Spleen (tissue), 11 donors: ENCODE measurements around the gene RGS14. TPM values are rescaled to one million over a fixed set of nuclear protein-coding genes. Genes with fewer than 3 reads are reported as not detected.
"Not testable (repeated sequence)": the region's sequence is repeated elsewhere in the genome, so short reads cannot be mapped to it uniquely, and the experiment has no call there.

Experiments used
- DNase-seq: peaks from one replicate; pipeline ENCODE4 v3.0.0-alpha.2; 2020
- H3K27ac ChIP-seq, 8 donors: fragments of 200-600 bp; sonication (generic) in 7 of 8; 1 replicate in 4 of 8; 2 replicates in 4 of 8; pipeline versions ENCODE4 v1.5.0 to v1.8.0; 2016 to 2021; ENCODE audit warnings: inconsistent platforms in 4 of 8, mild to moderate bottlenecking in 4 of 8, moderate library complexity in 1 of 8
- H3K27me3 ChIP-seq, 7 donors: fragments of 200-600 bp; sonication (generic) in 6 of 7; replicated peaks in 1 of 7; 1 replicate in 4 of 7; 2 replicates in 3 of 7; pipeline versions ENCODE4 v1.5.0 to v1.8.0; 2016 to 2021; ENCODE audit warnings: inconsistent platforms in 3 of 7, mild to moderate bottlenecking in 1 of 7
- H3K36me3 ChIP-seq, 6 donors: fragments of 200-600 bp; sonication (generic) in 5 of 6; 1 replicate in 4 of 6; 2 replicates in 2 of 6; pipeline versions ENCODE4 v1.5.0 to v1.8.0; 2016 to 2021; ENCODE audit warnings: inconsistent platforms in 2 of 6
- H3K4me1 ChIP-seq, 6 donors: fragments of 200-600 bp; sonication (generic) in 5 of 6; 1 replicate in 3 of 6; 2 replicates in 3 of 6; pipeline versions ENCODE4 v1.5.0 to v1.8.0; 2016 to 2021; ENCODE audit warnings: inconsistent platforms in 3 of 6
- H3K4me3 ChIP-seq, 8 donors: fragments of 200-600 bp; sonication (generic) in 7 of 8; 1 replicate in 4 of 8; 2 replicates in 4 of 8; pipeline versions ENCODE4 v1.5.0 to v1.8.0; 2016 to 2021; ENCODE audit warnings: inconsistent platforms in 4 of 8, mild to moderate bottlenecking in 4 of 8, moderate library complexity in 2 of 8
- H3K9me3 ChIP-seq, 8 donors: fragments of 200-600 bp; sonication (generic) in 7 of 8; 1 replicate in 4 of 8; 2 replicates in 4 of 8; pipeline versions ENCODE4 v1.5.0 to v1.8.0; 2016 to 2021; ENCODE audit warnings: inconsistent platforms in 4 of 8
- POLR2A ChIP-seq, 3 donors: fragments of 450-650 bp; IDR thresholded peaks; one replicate each; pipeline ENCODE4 v1.5.1; 2017; ENCODE audit warnings: antibody characterized with exemption in 3 of 3, mild to moderate bottlenecking in 1 of 3
- POLR2AphosphoS5 ChIP-seq, 3 donors: sonication (generic); formaldehyde crosslinking; IDR thresholded peaks; one replicate each; pipeline ENCODE4 v1.5.1; 2017; ENCODE audit warnings: antibody characterized with exemption in 3 of 3
- whole genome bisulfite sequencing, 5 donors: extraction: QIAGEN DNeasy Blood & Tissue Kit in 3 of 5; methylation state at CpG; one replicate each; pipeline versions ENCODE4 v1.1.5 to v1.1.7; 2013 to 2018; 5-methylcytosine and 5-hydroxymethylcytosine counted together
- intact Hi-C: fragments of 100-400 bp; cut with DNase I; formaldehyde crosslinking; loops from one replicate; pipeline ENCODE4 v1.15.0; 2023; ENCODE audit warnings: low total_unique reads
- polyA plus RNA-seq, 3 donors: library from polyadenylated mRNA; stranded (reverse); fragments of 200-250 nt; gene quantifications; one replicate each; pipeline ENCODE4 v1.2.1, GENCODE V29; 2013
- total RNA-seq, 7 donors: library from RNA; depleted of rRNA in 3 of 7; stranded (reverse); fragments of >200 nt in 3 of 7; fragmentation: NEBNext Ultra II Directional in 4 of 7; extraction: Animal tissue kit (Norgen Biotek cat#: 25700) in 4 of 7; gene quantifications; one replicate each; pipeline versions ENCODE4 v1.1.0 to v1.2.1, GENCODE V29; 2016 to 2021
- TF ChIP-seq, protein P1 (sequence below), 11 experiments: fragments of 200-600 bp in 7 of 11; fragments of 450-650 bp in 4 of 11; sonication (generic) in 4 of 11; IDR thresholded peaks in 8 of 11; conservative IDR thresholded peaks in 3 of 11; 1 replicate in 7 of 11; 2 replicates in 4 of 11; pipeline versions ENCODE4 v1.4.0 to v1.8.0; 2016 to 2021; ENCODE audit warnings: antibody characterized with exemption in 11 of 11, inconsistent platforms in 4 of 11, mild to moderate bottlenecking in 1 of 11
- donor health status: healthy with polysubstance abuse.
- donor health status: DM: no; HTN: no; CAD: no; lungs with moderate emphysema.
- donor health status: DM: no; HTN: no; CAD: no.
- donor health status: Bipolar disorder and iron deficiency.
- donor health status: healthy.
- donor health status: DM: no; HTN: no; CAD: no.
- donor health status: DM: yes; HTN: yes; CAD: no.

The RGS14 gene
- total and polyA plus RNA-seq, 10 donors: 45.3 to 111 (median 76.9) TPM

DNA sequence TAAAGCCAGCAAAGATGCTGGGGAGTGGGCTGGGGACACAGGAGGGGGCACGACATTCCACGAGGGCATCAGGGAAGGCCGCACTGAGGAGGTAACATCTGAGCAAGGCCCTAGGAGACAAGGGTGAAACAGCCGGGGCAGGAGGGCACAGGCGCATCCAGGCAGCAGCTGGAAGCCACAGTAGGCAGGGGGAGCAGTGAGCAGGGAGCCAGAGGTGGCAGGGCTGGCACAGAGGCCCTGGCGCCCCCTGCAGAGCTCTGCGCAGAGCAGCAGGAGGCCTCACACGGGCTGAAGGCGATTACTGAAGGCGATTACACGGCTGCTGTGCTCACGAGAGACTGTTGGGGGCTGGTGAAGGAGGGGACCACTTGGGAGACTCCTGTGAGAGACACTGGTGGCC lies 21.6 kb upstream of the RGS14 start:
- peak in 1 of 3 donors; percentile 62 for TF ChIP-seq POLR2AphosphoS5 (IDR thresholded peaks at IDR 0.05)
- TF ChIP-seq, protein P1, sequence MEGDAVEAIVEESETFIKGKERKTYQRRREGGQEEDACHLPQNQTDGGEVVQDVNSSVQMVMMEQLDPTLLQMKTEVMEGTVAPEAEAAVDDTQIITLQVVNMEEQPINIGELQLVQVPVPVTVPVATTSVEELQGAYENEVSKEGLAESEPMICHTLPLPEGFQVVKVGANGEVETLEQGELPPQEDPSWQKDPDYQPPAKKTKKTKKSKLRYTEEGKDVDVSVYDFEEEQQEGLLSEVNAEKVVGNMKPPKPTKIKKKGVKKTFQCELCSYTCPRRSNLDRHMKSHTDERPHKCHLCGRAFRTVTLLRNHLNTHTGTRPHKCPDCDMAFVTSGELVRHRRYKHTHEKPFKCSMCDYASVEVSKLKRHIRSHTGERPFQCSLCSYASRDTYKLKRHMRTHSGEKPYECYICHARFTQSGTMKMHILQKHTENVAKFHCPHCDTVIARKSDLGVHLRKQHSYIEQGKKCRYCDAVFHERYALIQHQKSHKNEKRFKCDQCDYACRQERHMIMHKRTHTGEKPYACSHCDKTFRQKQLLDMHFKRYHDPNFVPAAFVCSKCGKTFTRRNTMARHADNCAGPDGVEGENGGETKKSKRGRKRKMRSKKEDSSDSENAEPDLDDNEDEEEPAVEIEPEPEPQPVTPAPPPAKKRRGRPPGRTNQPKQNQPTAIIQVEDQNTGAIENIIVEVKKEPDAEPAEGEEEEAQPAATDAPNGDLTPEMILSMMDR (IDR thresholded peaks at IDR 0.05 in 8 of 11, conservative IDR thresholded peaks at IDR 0.05 in 3 of 11): peak in 4 of 11 experiments; percentile 20 to 47 (median 28)
- TF ChIP-seq POLR2A (IDR thresholded peaks at IDR 0.05): no peak
- peaks cover 0 to 77% (median 29%) of the 10 kb centered on the region in 6 donors for H3K4me1 ChIP-seq
- no peaks in the 10 kb centered on the region for H3K9me3 ChIP-seq
- 61 to 71% (median 63%) methylated on average over 12 of the region's 12 CpGs for WGBS, 5 donors
- no peaks in the 10 kb centered on the region for H3K27me3 ChIP-seq
- peaks cover 8 to 100% (median 81%) of the 10 kb centered on the region in 6 donors for H3K36me3 ChIP-seq
- no peak overlapping the region for H3K4me3 ChIP-seq
- H3K27ac ChIP-seq: no peak overlapping the region
- peak; percentile 78 for DNase-seq
- intact Hi-C loops: no loop called here

GRCh38 chr5:177336603-177337494 lies 20.9 kb upstream of the RGS14 start:
- Histone ChIP-seq H3K9me3 (no peaks in the 10 kb centered on the region), H3K27me3 (no peaks in the 10 kb centered on the region), H3K4me1 (peaks cover 0 to 74% (median 21%) of the 10 kb centered on the region in 6 donors), H3K27ac (no peak overlapping the region), H3K36me3 (peaks cover 8 to 100% (median 77%) of the 10 kb centered on the region in 6 donors), H3K4me3 (no peak overlapping the region)
- DNase-seq: peak; percentile 71
- 91 to 95% (median 93%) methylated on average over 19 to 36 of the region's 36 CpGs for WGBS, 5 donors
- TF ChIP-seq, protein P1 (IDR thresholded peaks at IDR 0.05 in 8 of 11, conservative IDR thresholded peaks at IDR 0.05 in 3 of 11): no peak
- TF ChIP-seq POLR2AphosphoS5 (IDR thresholded peaks at IDR 0.05): peak in 2 of 3 donors; percentile 13 to 50
- no peak for TF ChIP-seq POLR2A (IDR thresholded peaks at IDR 0.05)
- intact Hi-C loops: no loop called here

- DNase-seq: peak; percentile 73
Observed at GRCh38 chr5:177338251-177339106, 19.2 kb upstream of the RGS14 start.

GRCh38 chr5:177339107-177339638 lies 18.6 kb upstream of the RGS14 start:
- Histone ChIP-seq H3K36me3 (peaks cover 8 to 100% (median 64%) of the 10 kb centered on the region in 6 donors), H3K4me3 (peak overlapping the region in 1 of 8 donors; percentile 40), H3K27ac (peak overlapping the region in 7 of 8 donors; percentile 24 to 85 (median 78)), H3K27me3 (no peaks in the 10 kb centered on the region), H3K9me3 (no peaks in the 10 kb centered on the region), H3K4me1 (peaks cover 0 to 76% (median 15%) of the 10 kb centered on the region in 6 donors)
- TF ChIP-seq, protein P1 (IDR thresholded peaks at IDR 0.05 in 8 of 11, conservative IDR thresholded peaks at IDR 0.05 in 3 of 11): no peak
- TF ChIP-seq POLR2AphosphoS5 (IDR thresholded peaks at IDR 0.05): peak; percentile 26 to 61 (median 56)
- no peak for TF ChIP-seq POLR2A (IDR thresholded peaks at IDR 0.05)
- WGBS, 5 donors: 46 to 70% (median 63%) methylated on average over 10 to 11 of the region's 11 CpGs
- DNase-seq: peak; percentile 82
- intact Hi-C loops: no loop called here

More at GRCh38 chr5:177338251-177339106, 19.2 kb upstream of the RGS14 start:
- 81 to 86% (median 84%) methylated on average over 9 to 22 of the region's 22 CpGs for WGBS, 5 donors
- Histone ChIP-seq H3K4me1 (peaks cover 0 to 74% (median 15%) of the 10 kb centered on the region in 6 donors), H3K9me3 (no peaks in the 10 kb centered on the region), H3K27ac (peak overlapping the region in 7 of 8 donors; percentile 24 to 85 (median 78)), H3K27me3 (no peaks in the 10 kb centered on the region), H3K4me3 (peak overlapping the region in 1 of 8 donors; percentile 40), H3K36me3 (peaks cover 8 to 100% (median 67%) of the 10 kb centered on the region in 6 donors)
- no peak for TF ChIP-seq POLR2A (IDR thresholded peaks at IDR 0.05)
- peak in 1 of 3 donors; percentile 32 for TF ChIP-seq POLR2AphosphoS5 (IDR thresholded peaks at IDR 0.05)
- intact Hi-C loops: no loop called here

DNA sequence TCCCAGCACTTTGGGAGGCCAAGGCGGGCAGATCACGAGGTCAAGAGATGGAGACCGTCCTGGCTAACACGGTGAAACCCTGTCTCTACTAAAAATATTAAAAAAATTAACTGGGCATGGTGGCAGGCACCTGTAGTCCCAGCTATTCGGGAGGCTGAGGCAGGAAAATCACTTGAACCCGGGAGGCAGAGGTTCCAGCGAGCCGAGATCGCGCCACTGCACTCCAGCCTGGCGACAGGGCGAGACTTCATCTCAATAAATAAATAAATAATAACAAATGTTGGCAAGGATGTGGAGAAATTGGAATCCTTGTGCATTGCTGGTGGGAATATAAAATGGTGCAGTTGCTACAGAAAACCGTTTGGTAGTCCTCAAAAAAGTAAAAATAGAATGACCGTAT lies 14.7 kb upstream of the RGS14 start:
- H3K9me3 ChIP-seq, H3K27me3 ChIP-seq, H3K27ac ChIP-seq, intact Hi-C loops, H3K4me3 ChIP-seq: not testable (repeated sequence)
- WGBS, 5 donors: 87 to 95% (median 93%) methylated on average over 14 of the region's 14 CpGs
- peak; percentile 31 for DNase-seq
- Histone ChIP-seq H3K4me1 (peaks cover 3 to 94% (median 35%) of the 10 kb centered on the region in 6 donors), H3K36me3 (peaks cover 0 to 100% (median 47%) of the 10 kb centered on the region in 6 donors)
